A549 (cell line): ENCODE measurements around the gene ACADM.

ENCODE experiments used
- EP300 ChIP-seq, 2 experiments: fragments of >200 bp; sonication (Bioruptor Twin); formaldehyde crosslinking; IDR thresholded peaks; 2 replicates in 1 of 2; 3 replicates in 1 of 2; pipeline ENCODE4 v1.6.1; 2016 to 2017
- ESRRA ChIP-seq: fragments of 150-350 bp; IDR thresholded peaks from 2 replicates; pipeline ENCODE4 v1.6.1; 2014; ENCODE audit warnings: mild to moderate bottlenecking, low read length, borderline replicate concordance
- MAFK ChIP-seq: fragments of 450-650 bp; IDR thresholded peaks from 2 replicates; pipeline ENCODE4 v1.6.1; 2014; ENCODE audit not compliant: partially characterized antibody
- RAD21 ChIP-seq, 2 experiments: fragments of >200 bp in 1 of 2; sonication (Bioruptor Twin) in 1 of 2; formaldehyde crosslinking in 1 of 2; IDR thresholded peaks in 1 of 2; conservative IDR thresholded peaks in 1 of 2; 2 replicates in 1 of 2; 3 replicates in 1 of 2; pipeline ENCODE4 v1.6.1; 2012 to 2018; ENCODE audit warnings: inconsistent platforms in 1 of 2
- SMC3 ChIP-seq: fragments of >200 bp; sonication (Bioruptor Twin); formaldehyde crosslinking; IDR thresholded peaks from 3 replicates; pipeline ENCODE4 v1.6.1; 2018; ENCODE audit warnings: inconsistent platforms
- ZC3H11A ChIP-seq: fragments of 450-650 bp; IDR thresholded peaks from 2 replicates; pipeline ENCODE4 v1.6.1; 2014; ENCODE audit warnings: antibody characterized with exemption, mild to moderate bottlenecking
- ZFP36 ChIP-seq: fragments of 450-650 bp; IDR thresholded peaks from 2 replicates; pipeline ENCODE4 v1.6.1; 2014; ENCODE audit warnings: borderline replicate concordance; ENCODE audit not compliant: partially characterized antibody
- TF ChIP-seq, protein P1 (sequence below): fragments of >200 bp; sonication (Bioruptor Twin); formaldehyde crosslinking; IDR thresholded peaks from 3 replicates; pipeline ENCODE4 v1.5.1; 2016
- TF ChIP-seq, protein P2 (sequence below): fragments of 250-450 bp; sonication (Bioruptor Pico); IDR thresholded peaks from 2 replicates; pipeline ENCODE4 v1.5.0; 2021; ENCODE audit warnings: mild to moderate bottlenecking, moderate library complexity, borderline replicate concordance
- TF ChIP-seq, protein P3 (sequence below): fragments of 200-600 bp; sonication (generic); IDR thresholded peaks from 2 replicates; pipeline ENCODE4 v1.6.1; 2016; ENCODE audit warnings: antibody characterized with exemption, mild to moderate bottlenecking, moderate library complexity

DNA sequence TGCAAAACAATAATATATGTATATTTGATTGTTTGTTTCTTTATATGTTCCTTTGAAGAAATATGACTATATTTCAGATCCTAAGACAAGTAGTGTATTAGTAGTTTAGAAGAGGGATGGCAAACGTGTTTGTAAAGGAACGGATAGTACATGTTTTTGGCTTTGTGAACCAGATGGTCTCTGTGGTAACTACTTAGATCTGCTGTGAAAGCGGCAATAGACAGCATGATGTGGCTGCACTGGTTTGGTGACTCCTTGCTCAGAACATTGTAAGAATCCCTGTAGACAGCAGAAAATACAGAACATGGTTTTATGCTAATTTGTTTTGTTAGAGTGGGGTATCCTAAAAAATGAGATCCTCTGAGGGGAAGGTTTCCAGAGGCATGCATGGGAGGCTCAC lies 3.1 kb downstream of the ACADM start:
- no peak for TF ChIP-seq ZFP36
- TF ChIP-seq, protein P1, sequence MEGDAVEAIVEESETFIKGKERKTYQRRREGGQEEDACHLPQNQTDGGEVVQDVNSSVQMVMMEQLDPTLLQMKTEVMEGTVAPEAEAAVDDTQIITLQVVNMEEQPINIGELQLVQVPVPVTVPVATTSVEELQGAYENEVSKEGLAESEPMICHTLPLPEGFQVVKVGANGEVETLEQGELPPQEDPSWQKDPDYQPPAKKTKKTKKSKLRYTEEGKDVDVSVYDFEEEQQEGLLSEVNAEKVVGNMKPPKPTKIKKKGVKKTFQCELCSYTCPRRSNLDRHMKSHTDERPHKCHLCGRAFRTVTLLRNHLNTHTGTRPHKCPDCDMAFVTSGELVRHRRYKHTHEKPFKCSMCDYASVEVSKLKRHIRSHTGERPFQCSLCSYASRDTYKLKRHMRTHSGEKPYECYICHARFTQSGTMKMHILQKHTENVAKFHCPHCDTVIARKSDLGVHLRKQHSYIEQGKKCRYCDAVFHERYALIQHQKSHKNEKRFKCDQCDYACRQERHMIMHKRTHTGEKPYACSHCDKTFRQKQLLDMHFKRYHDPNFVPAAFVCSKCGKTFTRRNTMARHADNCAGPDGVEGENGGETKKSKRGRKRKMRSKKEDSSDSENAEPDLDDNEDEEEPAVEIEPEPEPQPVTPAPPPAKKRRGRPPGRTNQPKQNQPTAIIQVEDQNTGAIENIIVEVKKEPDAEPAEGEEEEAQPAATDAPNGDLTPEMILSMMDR: no peak
- TF ChIP-seq ESRRA: no peak
- TF ChIP-seq, protein P2, sequence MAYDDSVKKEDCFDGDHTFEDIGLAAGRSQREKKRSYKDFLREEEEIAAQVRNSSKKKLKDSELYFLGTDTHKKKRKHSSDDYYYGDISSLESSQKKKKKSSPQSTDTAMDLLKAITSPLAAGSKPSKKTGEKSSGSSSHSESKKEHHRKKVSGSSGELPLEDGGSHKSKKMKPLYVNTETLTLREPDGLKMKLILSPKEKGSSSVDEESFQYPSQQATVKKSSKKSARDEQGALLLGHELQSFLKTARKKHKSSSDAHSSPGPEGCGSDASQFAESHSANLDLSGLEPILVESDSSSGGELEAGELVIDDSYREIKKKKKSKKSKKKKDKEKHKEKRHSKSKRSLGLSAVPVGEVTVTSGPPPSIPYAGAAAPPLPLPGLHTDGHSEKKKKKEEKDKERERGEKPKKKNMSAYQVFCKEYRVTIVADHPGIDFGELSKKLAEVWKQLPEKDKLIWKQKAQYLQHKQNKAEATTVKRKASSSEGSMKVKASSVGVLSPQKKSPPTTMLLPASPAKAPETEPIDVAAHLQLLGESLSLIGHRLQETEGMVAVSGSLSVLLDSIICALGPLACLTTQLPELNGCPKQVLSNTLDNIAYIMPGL (CRISPR knock-in tag): no peak
- TF ChIP-seq SMC3: no peak
- TF ChIP-seq, protein P3, sequence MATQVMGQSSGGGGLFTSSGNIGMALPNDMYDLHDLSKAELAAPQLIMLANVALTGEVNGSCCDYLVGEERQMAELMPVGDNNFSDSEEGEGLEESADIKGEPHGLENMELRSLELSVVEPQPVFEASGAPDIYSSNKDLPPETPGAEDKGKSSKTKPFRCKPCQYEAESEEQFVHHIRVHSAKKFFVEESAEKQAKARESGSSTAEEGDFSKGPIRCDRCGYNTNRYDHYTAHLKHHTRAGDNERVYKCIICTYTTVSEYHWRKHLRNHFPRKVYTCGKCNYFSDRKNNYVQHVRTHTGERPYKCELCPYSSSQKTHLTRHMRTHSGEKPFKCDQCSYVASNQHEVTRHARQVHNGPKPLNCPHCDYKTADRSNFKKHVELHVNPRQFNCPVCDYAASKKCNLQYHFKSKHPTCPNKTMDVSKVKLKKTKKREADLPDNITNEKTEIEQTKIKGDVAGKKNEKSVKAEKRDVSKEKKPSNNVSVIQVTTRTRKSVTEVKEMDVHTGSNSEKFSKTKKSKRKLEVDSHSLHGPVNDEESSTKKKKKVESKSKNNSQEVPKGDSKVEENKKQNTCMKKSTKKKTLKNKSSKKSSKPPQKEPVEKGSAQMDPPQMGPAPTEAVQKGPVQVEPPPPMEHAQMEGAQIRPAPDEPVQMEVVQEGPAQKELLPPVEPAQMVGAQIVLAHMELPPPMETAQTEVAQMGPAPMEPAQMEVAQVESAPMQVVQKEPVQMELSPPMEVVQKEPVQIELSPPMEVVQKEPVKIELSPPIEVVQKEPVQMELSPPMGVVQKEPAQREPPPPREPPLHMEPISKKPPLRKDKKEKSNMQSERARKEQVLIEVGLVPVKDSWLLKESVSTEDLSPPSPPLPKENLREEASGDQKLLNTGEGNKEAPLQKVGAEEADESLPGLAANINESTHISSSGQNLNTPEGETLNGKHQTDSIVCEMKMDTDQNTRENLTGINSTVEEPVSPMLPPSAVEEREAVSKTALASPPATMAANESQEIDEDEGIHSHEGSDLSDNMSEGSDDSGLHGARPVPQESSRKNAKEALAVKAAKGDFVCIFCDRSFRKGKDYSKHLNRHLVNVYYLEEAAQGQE: no peak
- no peak for TF ChIP-seq ZC3H11A
- no peak for TF ChIP-seq MAFK
- no peak for TF ChIP-seq EP300 (IDR thresholded peaks at IDR 0.05)
- TF ChIP-seq RAD21 (conservative IDR thresholded peaks at IDR 0.05 in 1 of 2, IDR thresholded peaks at IDR 0.05 in 1 of 2): no peak
